Endodermal cell (in vitro differentiated cells): Measurements from ENCODE around the gene ZFYVE21. TPM values are rescaled to one million over a fixed set of nuclear protein-coding genes. Genes with fewer than 3 reads are reported as not detected.

ENCODE experiments used
- DNase-seq: peaks from one replicate; pipeline ENCODE4 v3.0.0-alpha.2; 2017
- H3K27ac ChIP-seq: 2 replicates; pipeline ENCODE4 v1.5.1; 2013; ENCODE audit warnings: mild to moderate bottlenecking, low read depth, low read length, moderate library complexity
- H3K27me3 ChIP-seq: 2 replicates; pipeline ENCODE4 v1.6.1; 2013; ENCODE audit warnings: mild to moderate bottlenecking, low read length, moderate library complexity; ENCODE audit not compliant: insufficient read depth, control insufficient read depth, poor library complexity, severe bottlenecking
- H3K36me3 ChIP-seq: 2 replicates; pipeline ENCODE4 v1.7.0; 2013; ENCODE audit warnings: mild to moderate bottlenecking, low read length, moderate library complexity; ENCODE audit not compliant: control insufficient read depth, insufficient read depth
- H3K4me1 ChIP-seq: one replicate; pipeline ENCODE4 v1.7.0; 2013; ENCODE audit warnings: low read length; ENCODE audit not compliant: control insufficient read depth, insufficient read depth
- H3K4me3 ChIP-seq: 2 replicates; pipeline ENCODE4 v1.5.1; 2013; ENCODE audit warnings: mild to moderate bottlenecking, low read length, moderate library complexity
- H3K9ac ChIP-seq: 2 replicates; pipeline ENCODE4 v1.6.1; 2013; ENCODE audit warnings: mild to moderate bottlenecking, low read length, moderate library complexity; ENCODE audit not compliant: poor library complexity, severe bottlenecking; ENCODE audit errors: extremely low read depth
- H3K9me3 ChIP-seq: 2 replicates; pipeline ENCODE4 v1.6.1; 2013; ENCODE audit warnings: mild to moderate bottlenecking, low read length, moderate library complexity; ENCODE audit not compliant: control insufficient read depth
- H3K27ac Mint-ChIP-seq: 2 replicates; pipeline ENCODE4 v1.8.0; 2020; ENCODE audit warnings: mixed read lengths
- H3K27me3 Mint-ChIP-seq: 2 replicates; pipeline ENCODE4 v1.8.0; 2021; ENCODE audit warnings: mild to moderate bottlenecking, mixed read lengths; ENCODE audit not compliant: insufficient read depth
- H3K36me3 Mint-ChIP-seq: 2 replicates; pipeline ENCODE4 v1.8.0; 2020; ENCODE audit warnings: low read depth, mixed read lengths
- H3K4me1 Mint-ChIP-seq: 2 replicates; pipeline ENCODE4 v1.8.0; 2020; ENCODE audit warnings: mixed read lengths
- H3K4me3 Mint-ChIP-seq: 2 replicates; pipeline ENCODE4 v1.8.0; 2020; ENCODE audit warnings: mild to moderate bottlenecking, moderate library complexity, mixed read lengths
- H3K9me3 Mint-ChIP-seq: 2 replicates; pipeline ENCODE4 v1.8.0; 2020; ENCODE audit warnings: mild to moderate bottlenecking, mixed read lengths
- WGBS, 2 experiments: methylation state at CpG; one replicate each; pipeline versions ENCODE4 v1.1.5 to v1.1.7; 2013; ENCODE audit warnings: missing lambda C conversion rate in 2 of 2, mixed read lengths in 1 of 2; ENCODE audit not compliant: insufficient coverage in 1 of 2, insufficient read length in 1 of 2; 5-methylcytosine and 5-hydroxymethylcytosine counted together
- total RNA-seq, 2 donors: library from RNA; stranded (reverse); fragmentation: NEBNext Ultra II Directional in 1 of 2; extraction: Animal tissue kit (Norgen Biotek cat#: 25700) in 1 of 2; gene quantifications; 2 replicates in 1 of 2; 3 replicates in 1 of 2; pipeline ENCODE4 v1.2.1, GENCODE V29; 2021
- TF ChIP-seq, protein P1 (sequence below): fragments of 200-600 bp; sonication (generic); conservative IDR thresholded peaks from 2 replicates; pipeline ENCODE4 v1.5.0; 2021; ENCODE audit warnings: antibody characterized with exemption, mild to moderate bottlenecking

The ZFYVE21 gene
- total RNA-seq, 2 donors from 2014 or later = 42.5 to 55.6 TPM

DNA sequence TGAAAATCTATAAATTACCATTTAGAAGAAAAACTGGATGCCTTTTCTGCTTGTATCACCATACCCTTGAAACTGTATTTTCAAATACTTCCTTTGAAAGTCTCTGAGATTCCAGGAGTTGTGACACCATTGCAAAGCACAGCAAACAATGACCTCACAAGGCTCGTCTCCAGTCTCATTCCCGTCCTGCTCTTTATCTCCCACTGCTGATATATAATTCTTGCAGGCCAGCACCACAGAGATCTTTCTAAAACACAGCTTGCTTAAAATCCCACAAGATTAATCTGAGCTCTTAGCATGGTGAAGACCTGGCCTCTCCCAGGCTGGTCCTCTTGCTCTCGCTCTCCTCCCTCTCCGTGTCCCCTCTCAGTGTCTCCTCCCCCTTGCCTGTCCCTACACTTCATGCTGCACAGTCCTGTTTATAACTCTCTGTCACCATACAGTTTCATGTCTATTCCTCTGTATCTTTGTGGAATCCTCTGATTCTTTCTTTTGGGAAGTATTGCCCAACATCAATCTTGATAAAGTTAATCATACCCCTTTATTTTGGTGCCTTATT, 51.8 kb downstream of the ZFYVE21 start:
- H3K4me1 Mint-ChIP-seq = peaks cover 4% of the 10 kb centered on the region
- H3K27me3 ChIP-seq = no peaks in the 10 kb centered on the region
- H3K27ac Mint-ChIP-seq = no peak overlapping the region
- peaks cover 20% of the 10 kb centered on the region for H3K36me3 Mint-ChIP-seq
- no peak overlapping the region for H3K4me3 ChIP-seq
- H3K9me3 ChIP-seq = peaks cover 7% of the 10 kb centered on the region
- H3K36me3 ChIP-seq = peaks cover 18% of the 10 kb centered on the region
- no peaks in the 10 kb centered on the region for H3K4me1 ChIP-seq
- H3K9ac ChIP-seq = no peak overlapping the region
- no peaks in the 10 kb centered on the region for H3K9me3 Mint-ChIP-seq
- H3K4me3 Mint-ChIP-seq = no peak overlapping the region
- 82 to 93% methylated on average over 4 of the region's 4 CpGs for WGBS, 2 experiments
- TF ChIP-seq, protein P1, sequence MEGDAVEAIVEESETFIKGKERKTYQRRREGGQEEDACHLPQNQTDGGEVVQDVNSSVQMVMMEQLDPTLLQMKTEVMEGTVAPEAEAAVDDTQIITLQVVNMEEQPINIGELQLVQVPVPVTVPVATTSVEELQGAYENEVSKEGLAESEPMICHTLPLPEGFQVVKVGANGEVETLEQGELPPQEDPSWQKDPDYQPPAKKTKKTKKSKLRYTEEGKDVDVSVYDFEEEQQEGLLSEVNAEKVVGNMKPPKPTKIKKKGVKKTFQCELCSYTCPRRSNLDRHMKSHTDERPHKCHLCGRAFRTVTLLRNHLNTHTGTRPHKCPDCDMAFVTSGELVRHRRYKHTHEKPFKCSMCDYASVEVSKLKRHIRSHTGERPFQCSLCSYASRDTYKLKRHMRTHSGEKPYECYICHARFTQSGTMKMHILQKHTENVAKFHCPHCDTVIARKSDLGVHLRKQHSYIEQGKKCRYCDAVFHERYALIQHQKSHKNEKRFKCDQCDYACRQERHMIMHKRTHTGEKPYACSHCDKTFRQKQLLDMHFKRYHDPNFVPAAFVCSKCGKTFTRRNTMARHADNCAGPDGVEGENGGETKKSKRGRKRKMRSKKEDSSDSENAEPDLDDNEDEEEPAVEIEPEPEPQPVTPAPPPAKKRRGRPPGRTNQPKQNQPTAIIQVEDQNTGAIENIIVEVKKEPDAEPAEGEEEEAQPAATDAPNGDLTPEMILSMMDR = no peak
- DNase-seq = no peak
- H3K27ac ChIP-seq = no peak overlapping the region
- no peaks in the 10 kb centered on the region for H3K27me3 Mint-ChIP-seq

DNA sequence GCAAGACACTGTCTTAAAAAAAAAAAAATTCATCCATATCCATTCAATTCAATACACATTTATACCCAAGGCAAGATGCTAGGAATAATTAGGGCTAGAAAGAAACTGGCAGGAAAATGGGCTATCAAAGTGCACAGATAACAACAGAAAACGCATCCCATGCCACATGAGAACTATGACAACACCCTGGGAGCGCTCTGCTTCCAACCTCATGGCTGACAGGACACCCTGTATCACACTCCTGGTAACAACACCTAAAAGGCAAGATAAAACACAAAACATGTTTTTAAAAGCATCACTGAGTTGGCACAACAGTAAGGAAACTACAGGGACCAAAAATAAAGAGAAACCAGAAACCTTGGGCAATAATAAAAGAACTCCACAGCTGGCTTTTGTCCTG, 54.9 kb downstream of the ZFYVE21 start:
- Histone ChIP-seq H3K9me3 (peaks cover 7% of the 10 kb centered on the region), H3K27ac (no peak overlapping the region), H3K27me3 (no peaks in the 10 kb centered on the region), H3K9ac (no peak overlapping the region), H3K4me3 (no peak overlapping the region), H3K36me3 (peaks cover 9% of the 10 kb centered on the region), H3K4me1 (no peaks in the 10 kb centered on the region)
- no peak overlapping the region for H3K4me3 Mint-ChIP-seq
- 87% methylated on average over 2 of the region's 2 CpGs; no CpG with 5 or more reads in 1 of the 2 experiments for WGBS, 2 experiments
- H3K27me3 Mint-ChIP-seq = no peaks in the 10 kb centered on the region
- no peaks in the 10 kb centered on the region for H3K9me3 Mint-ChIP-seq
- no peak for DNase-seq
- H3K36me3 Mint-ChIP-seq = peaks cover 16% of the 10 kb centered on the region
- no peak overlapping the region for H3K27ac Mint-ChIP-seq
- peaks cover 4% of the 10 kb centered on the region for H3K4me1 Mint-ChIP-seq
- TF ChIP-seq, protein P1 = no peak

DNA sequence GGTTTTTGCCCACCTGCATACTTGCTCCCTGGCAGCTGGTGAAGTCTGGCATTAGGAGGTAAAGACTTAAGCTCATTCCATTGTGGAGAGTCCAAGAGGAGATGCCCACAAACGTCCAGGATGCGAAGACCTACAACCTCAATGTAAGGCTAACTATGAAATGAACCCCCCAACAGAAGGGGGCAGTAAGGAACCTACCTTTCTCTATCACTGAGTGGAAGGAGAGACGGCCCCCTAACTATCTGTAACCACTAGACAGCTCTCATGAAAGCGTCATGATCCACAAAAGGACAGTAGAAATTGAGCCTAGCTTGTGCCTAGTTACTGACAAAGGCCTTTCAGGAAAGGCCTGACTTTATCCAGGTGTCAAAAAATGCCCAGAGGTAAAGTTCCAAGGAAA, 55.3 kb downstream of the ZFYVE21 start:
- 64 to 76% methylated on average over 3 to 4 of the region's 4 CpGs for WGBS, 2 experiments
- Mint-ChIP-seq H3K4me1 (peaks cover 4% of the 10 kb centered on the region), H3K9me3 (no peaks in the 10 kb centered on the region), H3K36me3 (peaks cover 16% of the 10 kb centered on the region), H3K27ac (no peak overlapping the region), H3K4me3 (no peak overlapping the region), H3K27me3 (no peaks in the 10 kb centered on the region)
- Histone ChIP-seq H3K4me3 (no peak overlapping the region), H3K27me3 (no peaks in the 10 kb centered on the region), H3K27ac (no peak overlapping the region), H3K9ac (no peak overlapping the region), H3K36me3 (peaks cover 9% of the 10 kb centered on the region), H3K9me3 (peaks cover 7% of the 10 kb centered on the region), H3K4me1 (no peaks in the 10 kb centered on the region)
- TF ChIP-seq, protein P1 = peak; percentile 47
- DNase-seq = no peak
